Measurements from ENCODE around the gene RFTN2.
"Not testable (repeated sequence)": the region's sequence is repeated elsewhere in the genome, so short reads cannot be mapped to it uniquely, and the experiment has no call there.

Gene RFTN2

GRCh38 chr2:197641666-197642065 is 33.7 kb downstream of the RFTN2 start:
- Histone ChIP-seq H3K9me3 (ENCODE audit: control insufficient read depth, insufficient read depth, low read length) (no peaks in the 10 kb centered on the region), H3K4me1 (ENCODE audit: control insufficient read depth, insufficient read depth, low read length) (no peaks in the 10 kb centered on the region), H3K27ac (ENCODE audit: low read length) (no peak overlapping the region), H3K36me3 (ENCODE audit: control insufficient read depth, insufficient read depth, low read length) (no peaks in the 10 kb centered on the region), H3K27me3 (ENCODE audit: control insufficient read depth, insufficient read depth, low read length) (no peaks in the 10 kb centered on the region), H3K4me3 (ENCODE audit: low read length) (no peak overlapping the region)
- DNase-seq (ENCODE audit: low read depth, low spot score) = no peak
- WGBS (ENCODE audit: insufficient coverage, insufficient read length) = no CpG with 5 or more reads among the region's 3 CpGs

GRCh38 chr2:197640571-197641122 is 34.7 kb downstream of the RFTN2 start:
- not testable (repeated sequence) for H3K27me3 ChIP-seq (ENCODE audit: control insufficient read depth, insufficient read depth, low read length); H3K4me3 ChIP-seq (ENCODE audit: low read length); H3K36me3 ChIP-seq (ENCODE audit: control insufficient read depth, insufficient read depth, low read length); H3K4me1 ChIP-seq (ENCODE audit: control insufficient read depth, insufficient read depth, low read length); H3K9me3 ChIP-seq (ENCODE audit: control insufficient read depth, insufficient read depth, low read length); DNase-seq (ENCODE audit: low read depth, low spot score); H3K27ac ChIP-seq (ENCODE audit: low read length)
- WGBS (ENCODE audit: insufficient coverage, insufficient read length) = no CpG with 5 or more reads among the region's 19 CpGs

GRCh38 chr2:197633109-197633657 is 42.2 kb downstream of the RFTN2 start:
- Histone ChIP-seq H3K4me3 (ENCODE audit: low read length) (no peak overlapping the region), H3K27ac (ENCODE audit: low read length) (no peak overlapping the region), H3K9me3 (ENCODE audit: control insufficient read depth, insufficient read depth, low read length) (no peaks in the 10 kb centered on the region), H3K27me3 (ENCODE audit: control insufficient read depth, insufficient read depth, low read length) (no peaks in the 10 kb centered on the region), H3K4me1 (ENCODE audit: control insufficient read depth, insufficient read depth, low read length) (no peaks in the 10 kb centered on the region; the same call in 1 of the 2 replicates), H3K36me3 (ENCODE audit: control insufficient read depth, insufficient read depth, low read length) (0 out of 2 replicates have a peak, but pooled peaks cover under 1% of the 10 kb centered on the region)
- no peak for DNase-seq (ENCODE audit: low read depth, low spot score)

- no peak overlapping the region for H3K4me3 ChIP-seq (ENCODE audit: low read length)
Measured at GRCh38 chr2:197628043-197628500, 47.3 kb downstream of the RFTN2 start.

GRCh38 chr2:197626965-197627625 is 48.3 kb downstream of the RFTN2 start:
- Histone ChIP-seq H3K36me3 (ENCODE audit: control insufficient read depth, insufficient read depth, low read length) (0 out of 2 replicates have a peak, but pooled peaks cover 3% of the 10 kb centered on the region), H3K4me3 (ENCODE audit: low read length) (no peak overlapping the region), H3K27me3 (ENCODE audit: control insufficient read depth, insufficient read depth, low read length) (no peaks in the 10 kb centered on the region), H3K4me1 (ENCODE audit: control insufficient read depth, insufficient read depth, low read length) (peaks cover 3% of the 10 kb centered on the region; the same call in 1 of the 2 replicates), H3K27ac (ENCODE audit: low read length) (no peak overlapping the region), H3K9me3 (ENCODE audit: control insufficient read depth, insufficient read depth, low read length) (no peaks in the 10 kb centered on the region)
- no peak for DNase-seq (ENCODE audit: low read depth, low spot score)
- no CpG with 5 or more reads among the region's 7 CpGs for WGBS (ENCODE audit: insufficient coverage, insufficient read length)

More at GRCh38 chr2:197628043-197628500, 47.3 kb downstream of the RFTN2 start:
- H3K27ac ChIP-seq (ENCODE audit: low read length) = no peak overlapping the region
- H3K27me3 ChIP-seq (ENCODE audit: control insufficient read depth, insufficient read depth, low read length) = no peaks in the 10 kb centered on the region
- H3K9me3 ChIP-seq (ENCODE audit: control insufficient read depth, insufficient read depth, low read length) = no peaks in the 10 kb centered on the region
- H3K4me1 ChIP-seq (ENCODE audit: control insufficient read depth, insufficient read depth, low read length) = peaks cover 3% of the 10 kb centered on the region; the same call in 1 of the 2 replicates
- no CpG with 5 or more reads among the region's 4 CpGs for WGBS (ENCODE audit: insufficient coverage, insufficient read length)
- H3K36me3 ChIP-seq (ENCODE audit: control insufficient read depth, insufficient read depth, low read length) = 0 out of 2 replicates have a peak, but pooled peaks cover 3% of the 10 kb centered on the region
- no peak for DNase-seq (ENCODE audit: low read depth, low spot score)

GRCh38 chr2:197620133-197620532 is 55.3 kb downstream of the RFTN2 start:
- Histone ChIP-seq H3K4me1 (ENCODE audit: control insufficient read depth, insufficient read depth, low read length) (no peaks in the 10 kb centered on the region), H3K36me3 (ENCODE audit: control insufficient read depth, insufficient read depth, low read length) (no peaks in the 10 kb centered on the region), H3K27ac (ENCODE audit: low read length) (no peak overlapping the region), H3K4me3 (ENCODE audit: low read length) (no peak overlapping the region), H3K27me3 (ENCODE audit: control insufficient read depth, insufficient read depth, low read length) (no peaks in the 10 kb centered on the region), H3K9me3 (ENCODE audit: control insufficient read depth, insufficient read depth, low read length) (no peaks in the 10 kb centered on the region)
- DNase-seq (ENCODE audit: low read depth, low spot score) = no peak
- no CpG with 5 or more reads among the region's 1 CpG for WGBS (ENCODE audit: insufficient coverage, insufficient read length)

GRCh38 chr2:197615016-197615652 is 60.3 kb downstream of the RFTN2 start:
- H3K4me1 ChIP-seq (ENCODE audit: control insufficient read depth, insufficient read depth, low read length) = peaks cover 1% of the 10 kb centered on the region; the same call in 1 of the 2 replicates
- DNase-seq (ENCODE audit: low read depth, low spot score) = no peak
- H3K27me3 ChIP-seq (ENCODE audit: control insufficient read depth, insufficient read depth, low read length) = no peaks in the 10 kb centered on the region
- no peak overlapping the region for H3K27ac ChIP-seq (ENCODE audit: low read length)
- WGBS (ENCODE audit: insufficient coverage, insufficient read length) = no CpG with 5 or more reads among the region's 4 CpGs
- H3K36me3 ChIP-seq (ENCODE audit: control insufficient read depth, insufficient read depth, low read length) = no peaks in the 10 kb centered on the region
- no peaks in the 10 kb centered on the region for H3K9me3 ChIP-seq (ENCODE audit: control insufficient read depth, insufficient read depth, low read length)
- no peak overlapping the region for H3K4me3 ChIP-seq (ENCODE audit: low read length)

GRCh38 chr2:197614532-197614931 is 60.9 kb downstream of the RFTN2 start:
- no peak overlapping the region for H3K4me3 ChIP-seq (ENCODE audit: low read length)
- H3K36me3 ChIP-seq (ENCODE audit: control insufficient read depth, insufficient read depth, low read length) = no peaks in the 10 kb centered on the region
- no CpG with 5 or more reads among the region's 3 CpGs for WGBS (ENCODE audit: insufficient coverage, insufficient read length)
- no peak overlapping the region for H3K27ac ChIP-seq (ENCODE audit: low read length)
- H3K4me1 ChIP-seq (ENCODE audit: control insufficient read depth, insufficient read depth, low read length) = peaks cover 1% of the 10 kb centered on the region; the same call in 1 of the 2 replicates
- no peaks in the 10 kb centered on the region for H3K27me3 ChIP-seq (ENCODE audit: control insufficient read depth, insufficient read depth, low read length)
- DNase-seq (ENCODE audit: low read depth, low spot score) = no peak
- no peaks in the 10 kb centered on the region for H3K9me3 ChIP-seq (ENCODE audit: control insufficient read depth, insufficient read depth, low read length)

- Histone ChIP-seq H3K27me3 (ENCODE audit: control insufficient read depth, insufficient read depth, low read length) (no peaks in the 10 kb centered on the region), H3K4me1 (ENCODE audit: control insufficient read depth, insufficient read depth, low read length) (peaks cover 1% of the 10 kb centered on the region; the same call in 1 of the 2 replicates), H3K36me3 (ENCODE audit: control insufficient read depth, insufficient read depth, low read length) (no peaks in the 10 kb centered on the region), H3K9me3 (ENCODE audit: control insufficient read depth, insufficient read depth, low read length) (no peaks in the 10 kb centered on the region), H3K4me3 (ENCODE audit: low read length) (no peak overlapping the region), H3K27ac (ENCODE audit: low read length) (no peak overlapping the region)
- DNase-seq (ENCODE audit: low read depth, low spot score) = no peak
- WGBS (ENCODE audit: insufficient coverage, insufficient read length) = no CpG with 5 or more reads among the region's 1 CpG
Measured at GRCh38 chr2:197613509-197613987, 61.8 kb downstream of the RFTN2 start.

GRCh38 chr2:197606180-197606579 is 69.2 kb downstream of the RFTN2 start:
- Histone ChIP-seq H3K36me3 (ENCODE audit: control insufficient read depth, insufficient read depth, low read length) (no peaks in the 10 kb centered on the region), H3K4me3 (ENCODE audit: low read length) (no peak overlapping the region), H3K9me3 (ENCODE audit: control insufficient read depth, insufficient read depth, low read length) (no peaks in the 10 kb centered on the region), H3K27me3 (ENCODE audit: control insufficient read depth, insufficient read depth, low read length) (no peaks in the 10 kb centered on the region), H3K4me1 (ENCODE audit: control insufficient read depth, insufficient read depth, low read length) (no peaks in the 10 kb centered on the region), H3K27ac (ENCODE audit: low read length) (no peak overlapping the region)
- no CpG with 5 or more reads among the region's 2 CpGs for WGBS (ENCODE audit: insufficient coverage, insufficient read length)
- no peak for DNase-seq (ENCODE audit: low read depth, low spot score)

Data from iPS DF 6.9 (cell line).